Endometrial microvascular endothelial cells (primary cell): ENCODE data around the gene TNIK. TPM values are rescaled to one million over a fixed set of nuclear protein-coding genes. Genes with fewer than 3 reads are reported as not detected.

Experiments used
- in situ Hi-C: cut with HindIII; loops from 2 replicates; pipeline ENCODE4 v1.10.0; 2017; ENCODE audit warnings: low sequenced_read_pairs, low pct_unique_long_range_greater_than_20kb; ENCODE audit errors: inconsistent ontology term
- total RNA-seq: library from RNA; depleted of rRNA; stranded (reverse); fragments of >200 nt; gene quantifications from one replicate; pipeline ENCODE4 v1.2.3, GENCODE V29; 2015; ENCODE audit errors: inconsistent ontology term

TNIK gene
- total RNA-seq, 1 donor from 2014 or later: 22.9 TPM

GRCh38 chr3:171088964-171089754 is 371.0 kb downstream of the TNIK start:
- in situ Hi-C loops: no loop called here

GRCh38 chr3:171088496-171088895 is 371.7 kb downstream of the TNIK start:
- in situ Hi-C loops: no loop called here

- in situ Hi-C loops: no loop called here
These were observed 373.3 kb downstream of the TNIK start for GRCh38 chr3:171086914-171087313.

GRCh38 chr3:171077261-171077660 is 382.9 kb downstream of the TNIK start:
- in situ Hi-C loops: no loop called here

GRCh38 chr3:171072432-171072831 is 387.8 kb downstream of the TNIK start:
- in situ Hi-C loops: no loop called here

- in situ Hi-C loops: no loop called here
These were observed 391.5 kb downstream of the TNIK start for GRCh38 chr3:171068658-171069057.

- in situ Hi-C loops: no loop called here
These were observed 394.0 kb downstream of the TNIK start for GRCh38 chr3:171066206-171066605.

GRCh38 chr3:171065732-171066131 is 394.5 kb downstream of the TNIK start:
- in situ Hi-C loops: no loop called here

GRCh38 chr3:171064461-171064860 is 395.7 kb downstream of the TNIK start:
- in situ Hi-C loops: no loop called here

- in situ Hi-C loops: no loop called here
These were observed 398.5 kb downstream of the TNIK start for GRCh38 chr3:171061749-171062148.

- in situ Hi-C loops: no loop called here
These were observed 400.2 kb downstream of the TNIK start for GRCh38 chr3:171059978-171060377.

GRCh38 chr3:171058873-171059603 is 401.2 kb downstream of the TNIK start:
- in situ Hi-C loops: no loop called here

GRCh38 chr3:171058058-171058457 is 402.1 kb downstream of the TNIK start:
- in situ Hi-C loops: no loop called here

GRCh38 chr3:171057072-171057471 is 403.1 kb downstream of the TNIK start:
- in situ Hi-C loops: no loop called here

- in situ Hi-C loops: no loop called here
These were observed 403.7 kb downstream of the TNIK start for GRCh38 chr3:171056528-171056927.

GRCh38 chr3:171055336-171056178 is 404.6 kb downstream of the TNIK start:
- in situ Hi-C loops: no loop called here

- in situ Hi-C loops: no loop called here
These were observed 405.3 kb downstream of the TNIK start for GRCh38 chr3:171054921-171055320.

- in situ Hi-C loops: no loop called here
These were observed 406.0 kb downstream of the TNIK start for GRCh38 chr3:171054231-171054630.

GRCh38 chr3:171049861-171050444 is 410.3 kb downstream of the TNIK start:
- in situ Hi-C loops: no loop called here
